Parathyroid adenoma (tissue), 2 donors: Measurements from ENCODE around the gene MED27.

Experiments used
- H2AFZ ChIP-seq: fragments of 300-600 bp; sonication (generic); one replicate; pipeline ENCODE4 v1.7.0; 2017; ENCODE audit warnings: antibody characterized with exemption, mild to moderate bottlenecking
- H3K27ac ChIP-seq: fragments of 300-600 bp; sonication (generic); one replicate; pipeline ENCODE4 v1.7.0; 2017
- H3K27me3 ChIP-seq: fragments of 300-600 bp; sonication (generic); one replicate; pipeline ENCODE4 v1.7.0; 2017; ENCODE audit warnings: low read length; ENCODE audit not compliant: control insufficient read depth, insufficient read depth
- H3K36me3 ChIP-seq: fragments of 300-600 bp; sonication (generic); one replicate; pipeline ENCODE4 v1.7.0; 2017; ENCODE audit warnings: low read length; ENCODE audit not compliant: control insufficient read depth, insufficient read depth
- H3K4me1 ChIP-seq: fragments of 300-600 bp; sonication (generic); one replicate; pipeline ENCODE4 v1.7.0; 2017; ENCODE audit warnings: control low read depth
- H3K4me2 ChIP-seq: fragments of 300-600 bp; sonication (generic); one replicate; pipeline ENCODE4 v1.7.0; 2017; ENCODE audit warnings: low read length
- H3K4me3 ChIP-seq: fragments of 300-600 bp; sonication (generic); one replicate; pipeline ENCODE4 v1.7.0; 2017; ENCODE audit warnings: low read depth, low read length
- H3K79me2 ChIP-seq: fragments of 300-600 bp; sonication (generic); one replicate; pipeline ENCODE4 v1.7.0; 2017; ENCODE audit warnings: control low read depth
- H3K9ac ChIP-seq: fragments of 300-600 bp; sonication (generic); one replicate; pipeline ENCODE4 v1.7.0; 2017; ENCODE audit warnings: mild to moderate bottlenecking
- H3K9me3 ChIP-seq: fragments of 300-600 bp; sonication (generic); one replicate; pipeline ENCODE4 v1.7.0; 2017; ENCODE audit warnings: low read length; ENCODE audit not compliant: control insufficient read depth
- TF ChIP-seq, protein P1 (sequence below): fragments of 300-600 bp; sonication (generic); IDR thresholded peaks from one replicate; pipeline ENCODE4 v1.7.0; 2017; ENCODE audit warnings: antibody characterized with exemption, mild to moderate bottlenecking
- donor health status: primary hyperparathyroidism.

MED27 gene

DNA sequence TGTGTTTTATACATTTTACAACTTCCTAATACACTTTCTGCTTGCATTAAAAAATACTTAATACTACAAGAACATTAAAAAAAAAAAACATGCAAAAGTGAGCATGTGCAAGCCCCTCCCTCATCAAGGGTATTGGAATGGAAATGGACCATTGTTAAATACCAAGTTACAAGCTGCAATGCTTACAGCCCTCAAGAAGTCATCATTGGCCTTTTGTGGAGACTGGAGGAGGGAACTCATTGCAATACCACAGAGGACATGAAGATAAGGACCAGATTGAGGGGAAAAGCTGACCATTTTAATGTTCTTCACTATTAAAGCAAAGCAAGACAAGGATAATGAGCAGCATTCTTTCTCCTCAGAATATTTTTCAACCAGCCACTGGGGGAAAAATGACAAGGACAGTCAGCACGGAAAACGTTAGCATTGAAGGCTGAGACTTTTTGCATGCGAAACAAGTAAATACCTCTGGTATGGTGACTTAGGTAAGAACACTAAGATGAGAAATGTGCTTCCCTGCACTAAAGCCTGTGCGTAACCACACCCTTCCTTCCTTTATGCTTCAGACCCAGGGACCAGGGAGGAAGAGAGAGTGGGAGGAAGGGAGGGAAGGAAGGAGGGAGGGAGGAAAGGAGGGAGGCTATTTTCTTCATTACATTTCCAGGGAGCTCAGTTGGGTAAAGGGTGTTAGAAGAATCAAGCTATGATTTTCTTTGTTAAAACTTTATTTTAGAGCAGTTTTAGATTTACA is 198.7 kb downstream of the MED27 start:
- H3K36me3 ChIP-seq: no peaks in the 10 kb centered on the region
- H3K4me2 ChIP-seq: no peak overlapping the region
- no peaks in the 10 kb centered on the region for H3K79me2 ChIP-seq
- no peaks in the 10 kb centered on the region for H3K4me1 ChIP-seq
- no peaks in the 10 kb centered on the region for H3K9me3 ChIP-seq
- TF ChIP-seq, protein P1, sequence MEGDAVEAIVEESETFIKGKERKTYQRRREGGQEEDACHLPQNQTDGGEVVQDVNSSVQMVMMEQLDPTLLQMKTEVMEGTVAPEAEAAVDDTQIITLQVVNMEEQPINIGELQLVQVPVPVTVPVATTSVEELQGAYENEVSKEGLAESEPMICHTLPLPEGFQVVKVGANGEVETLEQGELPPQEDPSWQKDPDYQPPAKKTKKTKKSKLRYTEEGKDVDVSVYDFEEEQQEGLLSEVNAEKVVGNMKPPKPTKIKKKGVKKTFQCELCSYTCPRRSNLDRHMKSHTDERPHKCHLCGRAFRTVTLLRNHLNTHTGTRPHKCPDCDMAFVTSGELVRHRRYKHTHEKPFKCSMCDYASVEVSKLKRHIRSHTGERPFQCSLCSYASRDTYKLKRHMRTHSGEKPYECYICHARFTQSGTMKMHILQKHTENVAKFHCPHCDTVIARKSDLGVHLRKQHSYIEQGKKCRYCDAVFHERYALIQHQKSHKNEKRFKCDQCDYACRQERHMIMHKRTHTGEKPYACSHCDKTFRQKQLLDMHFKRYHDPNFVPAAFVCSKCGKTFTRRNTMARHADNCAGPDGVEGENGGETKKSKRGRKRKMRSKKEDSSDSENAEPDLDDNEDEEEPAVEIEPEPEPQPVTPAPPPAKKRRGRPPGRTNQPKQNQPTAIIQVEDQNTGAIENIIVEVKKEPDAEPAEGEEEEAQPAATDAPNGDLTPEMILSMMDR: no peak
- no peak overlapping the region for H3K27ac ChIP-seq
- H2AFZ ChIP-seq: no peak overlapping the region
- no peak overlapping the region for H3K9ac ChIP-seq
- no peak overlapping the region for H3K4me3 ChIP-seq
- no peaks in the 10 kb centered on the region for H3K27me3 ChIP-seq

DNA sequence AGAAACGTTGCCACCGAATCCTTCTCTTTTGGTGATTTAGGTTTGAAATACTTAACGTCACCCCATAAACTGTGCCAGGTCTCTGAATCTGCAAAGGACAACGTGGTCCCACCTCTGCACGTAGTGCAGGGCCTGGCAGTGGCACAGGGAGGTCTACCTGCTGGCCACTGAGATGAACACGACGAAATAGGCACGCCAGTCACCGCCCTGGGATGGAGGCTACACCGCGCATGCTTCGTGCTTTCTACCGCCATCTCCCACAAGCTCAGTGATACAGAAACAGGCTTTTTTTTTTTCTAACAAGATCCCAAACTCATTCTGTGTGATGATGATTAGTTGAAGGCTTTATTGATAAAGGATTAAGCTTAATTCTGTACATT is 199.8 kb downstream of the MED27 start:
- no peaks in the 10 kb centered on the region for H3K36me3 ChIP-seq
- TF ChIP-seq, protein P1: no peak

DNA sequence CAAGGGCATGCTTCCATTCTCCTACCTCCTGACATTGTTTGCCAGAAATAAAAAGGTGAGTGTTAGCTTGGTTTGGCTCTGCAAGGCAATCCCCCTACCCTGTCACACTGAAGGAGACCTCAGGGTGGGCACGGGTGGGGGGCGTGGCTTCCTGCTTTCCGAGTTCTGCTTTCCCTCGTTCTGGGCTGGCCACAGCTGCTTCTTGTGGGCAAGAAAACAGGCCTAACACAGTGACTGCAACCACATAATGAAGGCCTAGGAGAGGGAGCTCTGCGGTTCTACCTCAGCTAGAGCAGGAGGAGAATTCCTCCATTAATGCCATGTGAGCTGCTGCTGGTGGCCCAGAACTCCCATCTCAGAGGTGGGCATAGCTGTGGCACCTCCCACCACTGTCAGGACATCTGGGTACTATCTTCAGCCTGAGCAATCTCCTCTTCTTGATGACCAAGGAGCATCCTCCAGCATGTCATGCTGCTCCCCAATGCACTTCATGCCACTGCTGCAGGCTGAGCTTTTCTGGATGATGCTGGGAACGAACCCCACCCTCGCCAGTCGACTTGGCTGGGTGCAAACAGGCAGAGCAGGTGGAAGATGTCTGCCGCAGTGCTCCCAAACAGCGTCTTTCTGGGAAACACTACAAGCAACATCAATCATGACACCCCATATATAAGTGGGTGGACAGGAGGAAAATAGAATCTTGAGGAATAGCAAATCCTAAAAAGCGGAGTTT is 200.3 kb downstream of the MED27 start:
- no peak overlapping the region for H3K4me3 ChIP-seq
- no peaks in the 10 kb centered on the region for H3K27me3 ChIP-seq
- no peaks in the 10 kb centered on the region for H3K4me1 ChIP-seq
- H3K9me3 ChIP-seq: no peaks in the 10 kb centered on the region
- no peaks in the 10 kb centered on the region for H3K36me3 ChIP-seq
- H2AFZ ChIP-seq: no peak overlapping the region
- H3K79me2 ChIP-seq: no peaks in the 10 kb centered on the region
- no peak overlapping the region for H3K9ac ChIP-seq
- TF ChIP-seq, protein P1: no peak
- H3K27ac ChIP-seq: no peak overlapping the region
- no peak overlapping the region for H3K4me2 ChIP-seq

More for the DNA sequence above, 199.8 kb downstream of the MED27 start:
- no peaks in the 10 kb centered on the region for H3K27me3 ChIP-seq
- no peak overlapping the region for H3K27ac ChIP-seq
- no peak overlapping the region for H2AFZ ChIP-seq
- H3K9me3 ChIP-seq: no peaks in the 10 kb centered on the region
- no peaks in the 10 kb centered on the region for H3K79me2 ChIP-seq
- H3K4me2 ChIP-seq: no peak overlapping the region
- no peak overlapping the region for H3K4me3 ChIP-seq
- no peaks in the 10 kb centered on the region for H3K4me1 ChIP-seq
- H3K9ac ChIP-seq: no peak overlapping the region

DNA sequence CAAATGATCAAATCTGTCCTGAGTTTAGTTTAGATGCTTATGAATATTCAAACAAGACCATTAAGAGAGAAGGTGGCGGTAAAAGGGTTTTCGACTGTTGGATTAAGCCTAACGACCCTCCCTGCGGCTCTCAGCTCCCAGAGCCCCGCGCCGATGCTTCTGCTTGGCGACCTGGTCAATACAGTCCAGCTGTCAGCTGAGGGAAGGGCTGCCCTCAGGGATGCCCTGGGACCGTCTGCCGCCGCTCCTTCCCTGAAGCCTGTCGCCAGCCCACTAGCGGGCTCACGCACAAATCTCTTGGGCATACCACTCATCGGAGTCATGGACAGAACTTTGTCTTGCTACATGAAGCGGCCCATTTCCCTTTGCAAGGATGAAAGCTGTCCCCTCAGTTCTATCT is 203.2 kb downstream of the MED27 start:
- H3K9ac ChIP-seq: no peak overlapping the region
- H2AFZ ChIP-seq: no peak overlapping the region
- no peaks in the 10 kb centered on the region for H3K27me3 ChIP-seq
- H3K4me1 ChIP-seq: no peaks in the 10 kb centered on the region
- no peaks in the 10 kb centered on the region for H3K36me3 ChIP-seq
- TF ChIP-seq, protein P1: no peak
- H3K79me2 ChIP-seq: no peaks in the 10 kb centered on the region
- H3K4me2 ChIP-seq: no peak overlapping the region
- H3K4me3 ChIP-seq: no peak overlapping the region
- H3K27ac ChIP-seq: no peak overlapping the region
- H3K9me3 ChIP-seq: no peaks in the 10 kb centered on the region
